ENCODE results near the gene CCDC188.

Gene CCDC188

GRCh38 chr22:20147237-20147988, 3.4 kb downstream of the CCDC188 start:
- DNase-seq = no peak

- DNase-seq = no peak
Observed at GRCh38 chr22:20146777-20147176, 4.1 kb downstream of the CCDC188 start.

GRCh38 chr22:20145832-20146223, 5.0 kb downstream of the CCDC188 start:
- no peak for DNase-seq

GRCh38 chr22:20145206-20145831, 5.5 kb downstream of the CCDC188 start:
- DNase-seq = no peak

- no peak for DNase-seq
Observed at GRCh38 chr22:20143883-20144665, 6.8 kb downstream of the CCDC188 start.

GRCh38 chr22:20142711-20143621, 7.9 kb downstream of the CCDC188 start:
- no peak for DNase-seq

GRCh38 chr22:20141186-20142077, 9.4 kb downstream of the CCDC188 start:
- DNase-seq = no peak

GRCh38 chr22:20140521-20140964, 10.3 kb downstream of the CCDC188 start:
- no peak for DNase-seq

GRCh38 chr22:20140107-20140445, 10.8 kb downstream of the CCDC188 start:
- DNase-seq = no peak

GRCh38 chr22:20139391-20140106, 11.3 kb downstream of the CCDC188 start:
- DNase-seq = no peak

GRCh38 chr22:20138868-20139267, 12.0 kb downstream of the CCDC188 start:
- DNase-seq = no peak

GRCh38 chr22:20138417-20138738, 12.5 kb downstream of the CCDC188 start:
- DNase-seq = no peak

- DNase-seq = no peak
Observed at GRCh38 chr22:20137671-20138416, 13.0 kb downstream of the CCDC188 start.

GRCh38 chr22:20137113-20137512, 13.7 kb downstream of the CCDC188 start:
- DNase-seq = no peak

GRCh38 chr22:20136603-20136873, 14.3 kb downstream of the CCDC188 start:
- no peak for DNase-seq

GRCh38 chr22:20135806-20136602, 14.9 kb downstream of the CCDC188 start:
- DNase-seq = no peak

GRCh38 chr22:20135265-20135664, 15.6 kb downstream of the CCDC188 start:
- no peak for DNase-seq

GRCh38 chr22:20133930-20134549, 16.8 kb downstream of the CCDC188 start:
- DNase-seq = no peak

GRCh38 chr22:20132686-20133246, 18.1 kb downstream of the CCDC188 start:
- no peak for DNase-seq

Measured in CD4-positive, alpha-beta T cell treated with Interferon alpha-2 for 1 hour (primary cell).